ENCODE measurements around the gene ZNF385C.
A peak's percentile ranks its signal among the peaks of the same experiment; 100 is the strongest.
"Not testable (repeated sequence)": the region's sequence is repeated elsewhere in the genome, so short reads cannot be mapped to it uniquely, and the experiment has no call there.

ZNF385C gene

DNA sequence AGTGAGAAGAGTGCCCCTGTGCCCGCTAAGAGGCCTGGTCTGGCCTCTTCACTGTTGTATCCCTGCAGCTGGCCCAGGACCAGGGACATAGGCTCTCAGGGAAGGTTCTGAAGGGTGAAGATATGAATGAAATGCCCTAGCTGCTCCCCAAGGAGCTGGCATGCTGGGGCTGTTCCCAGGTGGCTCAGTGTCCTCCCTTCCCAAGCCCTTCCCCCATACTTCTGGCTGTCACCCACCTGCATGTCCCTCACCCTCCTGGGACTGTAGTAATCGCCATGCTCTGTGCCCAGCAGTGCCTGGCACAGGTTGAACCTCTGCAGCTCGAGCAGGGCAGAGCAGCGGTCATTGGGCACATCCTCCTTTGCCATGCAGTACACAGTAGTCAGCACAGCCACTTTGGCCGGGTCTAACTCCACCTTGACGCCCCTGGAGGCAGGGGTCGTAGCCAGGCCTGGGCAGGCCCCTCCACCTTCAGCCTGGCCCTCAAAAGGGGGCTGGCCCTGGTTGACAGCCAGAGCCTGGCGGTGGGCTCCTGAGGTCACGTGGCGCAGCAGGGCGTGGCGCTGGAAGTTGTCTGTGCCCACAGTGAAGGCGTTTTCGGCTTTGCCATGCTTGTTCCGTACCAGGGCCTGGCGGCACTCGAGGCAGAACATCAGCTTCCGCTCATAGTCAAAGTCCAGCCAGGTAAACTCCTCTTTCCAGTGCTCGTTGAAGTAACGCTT lies 55.5 kb downstream of the ZNF385C start:
- no peak for DNase-seq

- DNase-seq: no peak
Observed at GRCh38 chr17:42041619-42042018, 56.7 kb downstream of the ZNF385C start.

- DNase-seq: no peak
Observed at GRCh38 chr17:42040818-42041217, 57.5 kb downstream of the ZNF385C start.

- no peak for DNase-seq
Observed at GRCh38 chr17:42039794-42040763, 58.2 kb downstream of the ZNF385C start.

- no peak for DNase-seq
Observed at GRCh38 chr17:42038221-42038973, 59.9 kb downstream of the ZNF385C start.

- DNase-seq: no peak
Observed at GRCh38 chr17:42034059-42034458, 64.2 kb downstream of the ZNF385C start.

DNA sequence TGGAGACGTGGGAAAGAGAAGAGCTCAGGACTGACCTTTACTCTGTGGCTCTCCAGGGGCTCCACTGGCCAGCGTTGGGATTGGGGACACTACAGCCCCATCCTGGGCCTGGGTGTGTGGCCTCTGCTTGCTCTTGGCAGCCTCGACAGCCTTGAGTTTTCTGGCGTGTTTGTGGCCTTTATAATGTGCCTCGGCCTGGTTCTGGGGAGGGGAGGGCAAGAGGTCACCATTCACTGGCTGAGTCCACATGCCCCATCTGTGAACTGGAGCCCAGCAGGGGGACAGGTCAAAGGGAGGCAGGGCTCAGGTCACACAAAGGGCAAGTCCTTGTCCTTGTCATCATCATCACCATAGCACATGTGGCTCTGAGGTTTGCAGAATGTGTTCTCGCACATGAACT lies 66.7 kb downstream of the ZNF385C start:
- no peak for DNase-seq

DNA sequence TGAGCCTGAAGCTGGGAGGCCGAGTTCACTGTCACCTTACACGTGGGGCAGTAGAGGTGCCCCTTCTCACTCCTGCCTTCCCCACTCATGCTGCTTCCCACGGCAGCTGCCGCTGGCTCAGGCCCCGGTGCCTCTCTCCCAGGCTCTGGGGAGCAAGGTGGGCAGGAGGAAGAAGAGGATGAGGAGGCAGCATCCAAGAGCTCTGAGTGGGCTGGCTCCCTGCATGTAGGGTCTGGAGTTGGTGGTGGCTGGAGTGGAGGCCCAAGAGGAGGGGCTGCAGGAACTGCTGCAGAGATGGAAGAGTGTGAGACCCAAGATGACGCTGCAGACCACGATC lies 69.5 kb downstream of the ZNF385C start:
- DNase-seq: no peak

DNA sequence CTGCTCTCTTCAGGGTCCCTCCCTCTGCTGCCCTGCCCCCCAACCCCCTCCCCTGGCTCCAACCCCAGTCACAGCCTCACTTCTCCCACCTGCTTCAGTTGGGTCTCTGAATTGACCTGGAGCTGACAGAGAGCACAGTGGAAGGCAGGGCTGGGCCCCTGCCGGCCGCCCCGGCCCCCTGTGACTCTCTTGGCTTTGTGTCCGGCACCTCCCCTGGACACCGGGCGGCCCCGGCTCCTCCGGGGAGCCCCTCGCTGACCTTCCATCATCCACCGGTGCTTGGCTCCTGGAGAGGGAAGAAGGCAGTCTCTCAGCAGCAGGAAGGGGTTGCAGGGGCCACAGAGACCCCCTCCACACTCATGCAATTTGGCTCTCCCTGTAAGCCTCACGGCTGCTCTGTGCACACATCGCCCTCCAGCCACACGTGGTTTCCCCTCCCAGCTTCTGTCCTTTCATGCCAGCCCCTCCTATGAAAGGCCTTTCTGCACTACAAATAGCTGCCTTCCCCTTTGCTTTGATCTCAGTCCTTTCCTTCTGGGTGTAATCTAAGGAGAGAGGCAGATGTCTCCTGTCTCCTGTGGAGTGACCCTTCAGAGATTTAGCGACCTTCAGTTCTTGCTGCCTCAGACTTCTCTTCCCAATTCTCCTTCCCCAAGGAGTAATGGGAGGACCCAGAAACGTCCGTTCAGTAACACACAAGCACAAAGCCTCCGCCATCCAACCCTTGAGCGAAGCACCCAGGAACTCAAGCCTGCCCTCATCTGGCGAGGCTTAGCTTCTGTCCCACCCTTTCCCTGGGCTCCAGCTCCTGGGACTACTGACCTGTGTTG lies 70.1 kb downstream of the ZNF385C start:
- no peak for DNase-seq

GRCh38 chr17:42027590-42027889 lies 70.7 kb downstream of the ZNF385C start:
- DNase-seq: no peak

- no peak for DNase-seq
Observed at GRCh38 chr17:42026857-42027589, 71.2 kb downstream of the ZNF385C start.

DNA sequence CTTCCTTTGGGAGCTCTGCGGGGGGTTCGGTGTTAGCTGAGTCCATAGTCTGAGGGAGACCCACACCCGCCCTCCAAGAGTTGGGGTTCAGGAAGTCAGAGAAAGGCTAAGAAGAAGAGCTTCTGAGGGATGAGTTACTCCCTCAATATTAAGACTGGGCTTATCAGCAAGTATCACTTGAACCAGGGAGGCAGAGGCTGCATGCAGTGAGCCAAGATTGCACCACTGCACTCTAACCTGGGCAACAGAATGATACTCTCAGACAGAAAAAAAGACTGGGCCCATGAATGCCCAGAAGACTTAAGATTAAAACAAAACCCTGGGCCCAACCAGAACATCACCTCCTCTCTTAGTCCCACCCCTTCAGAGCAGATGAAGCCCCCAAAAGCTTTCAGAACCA lies 72.3 kb downstream of the ZNF385C start:
- no peak for DNase-seq

- no peak for DNase-seq
Observed at GRCh38 chr17:42025191-42025579, 73.1 kb downstream of the ZNF385C start.

DNA sequence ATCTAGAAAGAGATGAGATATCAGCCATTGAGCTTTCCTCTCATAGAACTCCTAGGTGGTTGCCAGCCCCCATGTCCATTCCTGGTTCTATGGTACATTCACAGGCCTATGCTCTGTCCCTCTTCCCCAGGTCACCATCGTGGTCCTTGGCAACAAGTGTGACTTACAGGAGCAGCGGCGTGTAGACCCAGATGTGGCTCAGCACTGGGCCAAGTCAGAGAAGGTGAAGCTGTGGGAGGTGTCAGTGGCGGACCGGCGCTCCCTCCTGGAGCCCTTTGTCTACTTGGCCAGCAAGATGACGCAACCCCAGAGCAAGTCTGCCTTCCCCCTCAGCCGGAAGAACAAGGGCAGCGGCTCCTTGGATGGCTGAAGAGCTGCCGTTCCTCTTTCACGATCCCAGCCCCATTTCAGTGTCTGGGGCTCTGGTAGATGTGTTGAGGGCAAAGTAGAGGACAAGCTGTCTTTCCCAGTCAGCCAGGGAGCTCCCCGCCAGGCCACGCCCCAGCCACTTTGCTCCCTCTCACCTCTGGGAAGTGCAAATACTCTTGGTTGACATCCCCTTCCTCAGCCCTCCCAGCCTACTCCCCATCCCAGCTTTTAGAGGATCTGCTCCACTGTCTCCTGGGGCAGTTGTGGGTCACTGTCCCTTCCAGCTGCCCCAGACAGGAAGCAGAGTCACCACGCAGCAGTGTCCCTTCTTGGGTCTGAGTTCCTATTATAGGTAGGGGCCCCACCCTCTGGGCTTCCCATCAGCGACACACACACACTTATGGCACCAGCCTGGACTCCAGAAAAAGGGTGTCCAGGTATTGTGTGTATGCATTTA lies 74.5 kb downstream of the ZNF385C start:
- no peak for DNase-seq

GRCh38 chr17:42020845-42021244 lies 77.4 kb downstream of the ZNF385C start:
- not testable (repeated sequence) for DNase-seq

GRCh38 chr17:42019509-42020404 lies 78.5 kb downstream of the ZNF385C start, which contains the start of gene NKIRAS2:
Gene NKIRAS2, plus strand, starts transcription at chr17:42020090. Its CDS starts 1,488 bp downstream, at chr17:42021578.
- peak; percentile 85 for DNase-seq

DNA sequence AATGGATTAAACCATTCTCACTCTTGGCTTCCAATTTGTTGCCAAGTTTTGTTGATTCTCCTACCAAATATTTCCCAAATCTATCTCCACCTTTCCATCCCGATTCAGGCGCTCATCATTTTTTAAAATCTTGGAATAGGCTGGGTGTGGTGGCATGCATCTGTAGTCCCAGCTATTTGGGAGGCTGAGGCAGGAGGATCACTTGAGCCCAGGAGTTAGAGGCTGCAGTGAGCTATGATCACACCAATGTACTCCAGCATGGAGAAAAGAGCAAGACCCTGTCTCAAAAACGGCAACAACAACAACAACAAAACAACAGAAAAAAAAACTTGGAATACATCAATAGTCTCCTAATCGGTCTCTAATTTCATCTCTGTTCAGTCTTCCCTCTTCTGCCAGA lies 79.3 kb downstream of the ZNF385C start:
- no peak for DNase-seq

GRCh38 chr17:42018339-42018738 lies 79.9 kb downstream of the ZNF385C start:
- DNase-seq: no peak

DNA sequence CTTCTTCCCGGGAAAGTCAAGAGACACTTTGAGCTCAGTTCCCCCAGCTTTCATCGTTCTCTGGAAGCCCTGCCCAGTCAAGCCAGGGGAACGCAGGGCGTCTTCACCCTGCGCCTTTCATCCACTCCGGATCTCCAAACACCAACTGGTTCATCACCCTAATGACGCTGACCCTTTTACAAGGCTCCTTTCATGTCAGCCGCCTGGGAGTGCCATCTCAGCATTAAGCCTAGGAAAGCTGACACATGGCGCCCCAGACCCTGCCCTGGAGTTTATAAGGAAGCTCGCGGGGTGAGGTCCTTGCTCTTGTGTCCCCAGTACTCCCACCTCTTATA lies 80.4 kb downstream of the ZNF385C start:
- DNase-seq: no peak

Measured in NCI-H1092 treated with DMSO at 0.1 percent for 48 hours (cell line).